Lower leg skin (tissue), 3 donors: ENCODE data around the gene HYAL1.

Source experiments
- CTCF ChIP-seq, 3 donors: fragments of 450-650 bp; IDR thresholded peaks; one replicate each; pipeline ENCODE4 v1.5.1; 2016; ENCODE audit warnings: antibody characterized with exemption in 3 of 3, mild to moderate bottlenecking in 3 of 3, moderate library complexity in 2 of 3
- POLR2A ChIP-seq, 2 donors: fragments of 450-650 bp; IDR thresholded peaks; one replicate each; pipeline ENCODE4 v1.6.1; 2016 to 2017; ENCODE audit warnings: antibody characterized with exemption in 2 of 2, mild to moderate bottlenecking in 1 of 2, moderate library complexity in 1 of 2

GRCh38 chr3:50278880-50279224, 24.5 kb downstream of the HYAL1 start, which contains the start of gene LSMEM2:
- TF ChIP-seq CTCF (IDR thresholded peaks at IDR 0.05) (no peak), POLR2A (IDR thresholded peaks at IDR 0.05) (no peak)
